ENCODE data around the gene HOXA9. TPM values are rescaled to one million over a fixed set of nuclear protein-coding genes. Genes with fewer than 3 reads are reported as not detected.

Gene HOXA9
- polyA plus RNA-seq, 1 donor (not counting 4 experiments of a cell fraction or from before 2014, with no cell fraction given) = 28.1 TPM

DNA sequence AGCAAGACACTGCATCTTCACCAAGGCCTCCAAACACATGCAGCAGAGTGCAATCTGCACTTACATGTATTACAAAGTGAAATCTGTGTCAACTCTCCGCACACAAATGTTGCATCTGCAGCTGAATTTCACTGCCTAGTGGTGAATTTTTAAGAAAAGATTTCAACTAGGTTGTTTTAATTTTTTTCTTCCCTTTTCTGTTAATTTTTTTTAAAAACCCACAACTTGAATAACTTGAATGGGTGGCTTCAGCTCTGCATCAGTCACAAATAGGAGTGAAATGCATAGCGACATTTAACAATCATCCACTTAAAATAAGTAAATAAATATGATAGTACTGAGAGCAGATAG lies 28.6 kb upstream of the HOXA9 start:
- Histone ChIP-seq H3K4me3 (ENCODE audit: control insufficient read depth in 2 of 3, extremely low read depth in 1 of 3, insufficient read depth in 2 of 3, low read depth in 1 of 3, low read length in 3 of 3) (no peak overlapping the region), H3K79me2 (ENCODE audit: control insufficient read depth, insufficient read depth, low read length) (no peaks in the 10 kb centered on the region), H3K27ac (ENCODE audit: control insufficient read depth, insufficient read depth, low read length) (no peak overlapping the region), H2AFZ (ENCODE audit: control insufficient read depth, low read length) (no peak overlapping the region), H4K20me1 (ENCODE audit: control insufficient read depth, extremely low read depth, insufficient read depth, low read length) (no peaks in the 10 kb centered on the region), H3K9me3 (ENCODE audit: control insufficient read depth, low read depth, low read length) (no peaks in the 10 kb centered on the region), H3K4me1 (ENCODE audit: control insufficient read depth, extremely low read depth, insufficient read depth, low read length) (peaks cover 2% of the 10 kb centered on the region), H3K4me2 (ENCODE audit: control insufficient read depth, extremely low read depth, insufficient read depth, low read depth, low read length) (no peak overlapping the region), H3K36me3 (ENCODE audit: control insufficient read depth in 2 of 2, extremely low read depth in 1 of 2, insufficient read depth in 2 of 2, low read length in 2 of 2) (no peaks in the 10 kb centered on the region), H3K27me3 (ENCODE audit: control insufficient read depth, extremely low read depth, insufficient read depth, low read length) (peaks cover 91% of the 10 kb centered on the region), H3K9me1 (ENCODE audit: control insufficient read depth, extremely low read depth, insufficient read depth, low read length) (no peaks in the 10 kb centered on the region), H3K9ac (ENCODE audit: control insufficient read depth, extremely low read depth, insufficient read depth, low read length) (no peak overlapping the region)
- no peak for FAIRE-seq
- TF ChIP-seq, protein P1, sequence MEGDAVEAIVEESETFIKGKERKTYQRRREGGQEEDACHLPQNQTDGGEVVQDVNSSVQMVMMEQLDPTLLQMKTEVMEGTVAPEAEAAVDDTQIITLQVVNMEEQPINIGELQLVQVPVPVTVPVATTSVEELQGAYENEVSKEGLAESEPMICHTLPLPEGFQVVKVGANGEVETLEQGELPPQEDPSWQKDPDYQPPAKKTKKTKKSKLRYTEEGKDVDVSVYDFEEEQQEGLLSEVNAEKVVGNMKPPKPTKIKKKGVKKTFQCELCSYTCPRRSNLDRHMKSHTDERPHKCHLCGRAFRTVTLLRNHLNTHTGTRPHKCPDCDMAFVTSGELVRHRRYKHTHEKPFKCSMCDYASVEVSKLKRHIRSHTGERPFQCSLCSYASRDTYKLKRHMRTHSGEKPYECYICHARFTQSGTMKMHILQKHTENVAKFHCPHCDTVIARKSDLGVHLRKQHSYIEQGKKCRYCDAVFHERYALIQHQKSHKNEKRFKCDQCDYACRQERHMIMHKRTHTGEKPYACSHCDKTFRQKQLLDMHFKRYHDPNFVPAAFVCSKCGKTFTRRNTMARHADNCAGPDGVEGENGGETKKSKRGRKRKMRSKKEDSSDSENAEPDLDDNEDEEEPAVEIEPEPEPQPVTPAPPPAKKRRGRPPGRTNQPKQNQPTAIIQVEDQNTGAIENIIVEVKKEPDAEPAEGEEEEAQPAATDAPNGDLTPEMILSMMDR (optimal IDR thresholded peaks at IDR 0.05 in 1 of 3, IDR thresholded peaks at IDR 0.05 in 1 of 3, conservative IDR thresholded peaks at IDR 0.05 in 1 of 3; ENCODE audit: extremely low read depth in 1 of 3, insufficient read depth in 2 of 3, low read length in 3 of 3) = no peak
- TF ChIP-seq EZH2 (IDR thresholded peaks at IDR 0.05; ENCODE audit: low read length) = peak; percentile 25
- DNase-seq (ENCODE audit: low read depth, low spot score) = no peak
- dilution Hi-C loops (cut with MboI; ENCODE audit: extremely low pct_ligation_motif_present, low sequenced_read_pairs) = no loop called here

DNA sequence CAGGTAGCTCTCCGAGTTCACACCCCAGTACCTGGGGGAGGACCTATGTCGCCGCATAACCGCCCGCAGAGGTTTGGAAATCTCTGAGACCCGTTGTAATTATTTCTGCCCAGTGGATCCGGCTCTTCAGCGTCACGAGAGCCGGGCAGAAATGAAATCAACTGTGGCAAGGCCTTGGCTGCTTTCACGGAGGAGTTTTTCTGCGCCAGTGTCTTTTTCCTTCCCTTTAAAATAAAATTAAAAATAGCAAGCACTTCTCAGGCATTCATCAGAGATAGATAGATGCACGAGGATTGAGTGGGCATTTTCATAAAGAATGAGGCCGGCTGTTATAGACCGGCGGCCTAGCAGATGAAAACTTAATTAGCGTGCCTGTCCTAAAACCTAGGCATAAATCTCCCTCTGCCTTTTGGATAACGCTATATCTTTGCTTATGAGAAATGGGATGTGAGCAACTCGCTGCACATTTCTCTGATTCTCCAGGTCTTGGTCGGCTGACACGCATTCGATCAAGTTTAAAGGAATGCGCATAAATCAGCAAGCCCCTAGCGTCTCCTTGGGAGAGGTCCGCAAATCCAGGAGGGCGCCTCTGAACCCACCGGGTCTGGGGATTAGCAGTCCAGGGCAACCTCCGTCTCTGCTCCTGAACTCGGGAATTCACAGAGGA lies 28.1 kb upstream of the HOXA9 start:
- H3K4me3 ChIP-seq (ENCODE audit: control insufficient read depth in 2 of 3, extremely low read depth in 1 of 3, insufficient read depth in 2 of 3, low read depth in 1 of 3, low read length in 3 of 3) = peak overlapping the region in 1 of 3 experiments; percentile 59
- no peaks in the 10 kb centered on the region for H3K9me3 ChIP-seq (ENCODE audit: control insufficient read depth, low read depth, low read length)
- no peaks in the 10 kb centered on the region for H3K36me3 ChIP-seq (ENCODE audit: control insufficient read depth in 2 of 2, extremely low read depth in 1 of 2, insufficient read depth in 2 of 2, low read length in 2 of 2)
- TF ChIP-seq EZH2 (IDR thresholded peaks at IDR 0.05; ENCODE audit: low read length) = peak; percentile 65
- TF ChIP-seq, protein P1 (optimal IDR thresholded peaks at IDR 0.05 in 1 of 3, IDR thresholded peaks at IDR 0.05 in 1 of 3, conservative IDR thresholded peaks at IDR 0.05 in 1 of 3; ENCODE audit: extremely low read depth in 1 of 3, insufficient read depth in 2 of 3, low read length in 3 of 3) = no peak
- H4K20me1 ChIP-seq (ENCODE audit: control insufficient read depth, extremely low read depth, insufficient read depth, low read length) = no peaks in the 10 kb centered on the region
- no peaks in the 10 kb centered on the region for H3K79me2 ChIP-seq (ENCODE audit: control insufficient read depth, insufficient read depth, low read length)
- H3K9me1 ChIP-seq (ENCODE audit: control insufficient read depth, extremely low read depth, insufficient read depth, low read length) = no peaks in the 10 kb centered on the region
- no peak overlapping the region for H3K9ac ChIP-seq (ENCODE audit: control insufficient read depth, extremely low read depth, insufficient read depth, low read length)
- FAIRE-seq = no peak
- no peak for DNase-seq (ENCODE audit: low read depth, low spot score)
- dilution Hi-C loops (cut with MboI; ENCODE audit: extremely low pct_ligation_motif_present, low sequenced_read_pairs) = no loop called here
- H3K4me1 ChIP-seq (ENCODE audit: control insufficient read depth, extremely low read depth, insufficient read depth, low read length) = peaks cover 4% of the 10 kb centered on the region
- H3K27me3 ChIP-seq (ENCODE audit: control insufficient read depth, extremely low read depth, insufficient read depth, low read length) = peaks cover 91% of the 10 kb centered on the region
- H3K27ac ChIP-seq (ENCODE audit: control insufficient read depth, insufficient read depth, low read length) = no peak overlapping the region
- H3K4me2 ChIP-seq (ENCODE audit: control insufficient read depth, extremely low read depth, insufficient read depth, low read depth, low read length) = peak overlapping the region; percentile 79
- no peak overlapping the region for H2AFZ ChIP-seq (ENCODE audit: control insufficient read depth, low read length)

Measured in keratinocyte (primary cell).